GM18909 (cell line): ENCODE measurements around the gene PDK2.

ENCODE experiments used
- ATAC-seq: cut with Tn5 transposase; IDR thresholded peaks from one replicate; pipeline ENCODE4 v1.9.1; 2021; ENCODE audit warnings: mild to moderate bottlenecking; ENCODE audit not compliant: unreplicated experiment, poor library complexity

PDK2 gene

DNA sequence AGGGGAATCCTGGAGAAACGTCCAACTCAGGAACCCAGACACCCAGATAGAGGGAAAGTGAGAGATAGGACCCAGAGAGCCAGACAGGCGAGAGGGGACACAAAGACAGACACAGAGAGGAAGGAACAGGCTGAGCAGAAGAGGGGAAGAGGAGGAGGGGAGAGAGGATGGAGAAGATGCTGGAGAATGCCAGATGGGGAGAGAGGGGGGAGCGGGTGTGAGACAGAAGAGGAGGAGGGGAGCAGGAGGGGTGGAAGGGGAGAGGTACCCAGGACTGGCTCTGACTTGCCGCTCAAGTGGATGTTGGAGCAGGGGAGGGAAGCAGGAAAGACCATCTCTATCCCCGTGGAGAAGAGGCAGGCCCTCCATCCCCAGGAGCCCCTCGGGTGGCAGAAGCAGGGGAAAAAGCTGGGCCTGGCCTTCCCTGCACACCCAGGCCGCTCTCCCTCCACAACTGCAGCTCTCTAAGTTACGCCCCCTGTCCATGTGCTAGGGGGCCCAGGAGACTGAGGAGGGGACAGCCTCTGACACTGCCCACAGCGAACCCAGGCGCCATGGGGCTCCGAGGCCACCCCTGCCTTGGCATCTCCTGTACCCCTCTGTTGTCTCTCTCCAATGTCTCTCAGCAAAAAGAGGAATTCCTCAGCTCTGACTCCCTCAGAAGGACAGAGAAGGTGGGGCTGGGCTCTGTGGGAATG, 50.5 kb downstream of the PDK2 start:
- no peak for ATAC-seq

DNA sequence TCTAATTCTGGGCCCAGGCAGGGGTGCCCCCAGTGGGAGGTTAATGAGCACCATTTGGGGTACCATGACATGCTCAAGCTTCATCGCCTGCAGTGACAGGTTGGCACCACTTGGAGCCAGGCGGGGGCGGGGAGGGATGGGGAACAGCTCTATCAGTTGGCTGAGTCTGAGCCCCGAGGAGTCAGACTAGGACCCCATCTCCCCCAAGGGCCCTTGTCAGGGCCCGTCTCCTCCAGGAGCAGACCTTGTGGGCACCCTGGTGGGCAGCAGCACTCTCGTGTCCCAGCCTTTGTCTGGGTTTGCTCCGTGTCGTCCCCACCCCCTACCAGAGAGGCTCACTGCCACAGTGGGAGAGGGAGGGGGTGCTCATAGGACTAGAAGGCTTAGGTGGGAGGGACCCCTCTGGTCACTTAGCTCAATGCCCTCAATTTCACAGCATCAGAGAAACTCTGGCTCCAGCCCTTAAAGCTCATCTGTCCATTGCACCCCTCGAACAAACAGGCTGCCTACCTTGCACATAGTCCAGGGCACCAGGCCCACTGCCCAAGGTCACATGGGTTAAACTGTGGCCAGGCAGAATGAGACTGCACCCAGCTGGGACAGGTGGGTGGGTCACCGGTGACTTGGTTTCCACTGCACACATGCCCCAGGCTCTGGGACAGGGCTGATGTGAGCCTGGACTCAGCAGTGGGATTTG, 51.2 kb downstream of the PDK2 start:
- no peak for ATAC-seq

DNA sequence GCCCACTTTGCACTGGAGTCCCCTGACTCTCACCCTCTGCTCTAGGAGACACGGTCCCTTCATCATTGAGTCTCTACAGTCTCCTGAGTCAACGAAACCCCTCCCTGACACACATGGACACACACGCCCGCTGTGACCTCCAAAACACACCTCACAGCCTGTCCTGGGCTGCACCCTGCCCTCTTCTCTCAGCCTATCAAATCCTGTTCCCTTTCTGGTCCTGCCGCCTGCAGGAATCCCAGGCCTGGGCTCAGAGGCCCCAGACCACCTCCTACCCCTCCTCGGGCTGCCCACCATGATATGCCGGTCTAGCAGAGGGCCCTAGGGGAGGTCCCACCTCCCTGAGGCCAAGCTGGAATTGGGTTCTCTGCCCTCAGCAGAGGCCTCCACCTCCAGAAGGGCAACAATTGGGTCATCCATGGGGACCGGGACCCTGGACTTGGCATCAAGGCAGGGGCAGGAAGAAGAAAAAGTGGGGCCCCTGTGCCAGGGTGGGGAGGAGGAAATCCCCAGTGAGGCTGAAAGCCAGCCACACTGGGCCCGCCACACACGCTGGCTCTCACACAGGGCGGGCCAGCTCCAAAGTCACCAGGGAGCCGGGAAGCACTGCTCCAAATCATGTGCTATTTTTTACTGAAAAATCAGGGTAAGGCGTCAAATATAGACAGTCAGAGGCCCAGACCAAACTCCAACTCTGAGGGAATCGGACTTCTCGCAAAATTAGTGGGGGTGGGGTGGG, 51.9 kb downstream of the PDK2 start:
- ATAC-seq: no peak

DNA sequence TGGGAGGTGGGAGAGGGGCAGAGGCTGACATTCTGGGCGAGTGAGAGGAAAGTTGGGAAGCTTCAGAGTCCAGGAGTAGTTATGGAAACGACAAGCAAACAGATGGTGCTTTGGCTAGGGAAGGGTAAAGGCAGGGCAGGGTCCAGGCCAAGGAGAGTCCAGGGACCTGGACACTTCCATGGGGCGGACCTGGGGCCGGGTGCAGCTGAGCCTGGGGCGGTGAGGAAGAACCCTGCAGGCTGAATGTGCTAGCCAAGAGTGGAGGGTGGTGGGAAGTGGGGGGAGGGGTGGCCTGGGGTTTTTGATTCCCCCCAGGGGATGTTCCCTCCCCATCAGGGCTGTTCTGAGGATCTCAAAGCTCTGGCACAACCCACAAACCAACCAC, 52.7 kb downstream of the PDK2 start:
- ATAC-seq: no peak

DNA sequence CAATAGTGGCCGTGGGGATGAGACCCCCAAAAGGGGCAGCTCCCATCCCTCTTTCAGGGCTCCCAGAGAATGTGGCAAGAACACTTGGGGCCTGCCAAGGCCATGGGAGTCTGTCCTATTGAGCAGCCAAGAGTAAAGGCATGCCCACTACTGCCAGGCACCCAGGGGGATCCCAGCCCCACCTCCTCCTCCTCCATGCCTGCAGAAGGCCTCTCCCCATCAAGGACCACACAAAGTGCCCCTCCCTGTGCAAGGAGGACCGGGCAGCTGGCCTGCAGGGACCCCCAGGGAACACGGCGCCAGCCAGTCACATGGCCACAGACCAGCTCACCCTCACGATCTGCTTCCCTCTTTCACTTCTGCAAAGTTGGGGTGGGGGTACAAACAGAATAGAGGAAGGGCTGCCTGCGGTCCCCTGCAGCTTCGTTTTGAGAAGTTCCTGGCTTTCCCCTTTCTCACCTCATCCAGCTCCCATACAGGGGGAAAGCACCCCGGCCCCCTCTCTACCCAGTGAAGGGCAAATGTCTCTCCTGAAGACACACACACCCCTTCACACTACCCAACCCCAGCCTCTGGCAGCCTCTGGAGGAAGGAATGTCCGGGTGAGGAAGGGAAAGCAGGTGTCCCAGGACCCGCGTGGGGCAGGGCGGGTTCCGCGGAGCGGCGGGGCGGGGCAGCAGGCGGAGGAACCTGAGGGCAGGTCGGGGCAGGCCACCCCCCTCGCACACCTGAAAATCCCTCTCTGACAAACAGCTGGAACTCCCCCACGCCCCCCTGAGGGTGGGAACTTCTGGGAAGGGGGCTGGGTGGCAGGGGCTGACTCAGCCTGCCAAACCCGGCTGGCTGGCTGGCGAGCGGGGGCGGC, 53.3 kb downstream of the PDK2 start:
- peak; percentile 36 for ATAC-seq

DNA sequence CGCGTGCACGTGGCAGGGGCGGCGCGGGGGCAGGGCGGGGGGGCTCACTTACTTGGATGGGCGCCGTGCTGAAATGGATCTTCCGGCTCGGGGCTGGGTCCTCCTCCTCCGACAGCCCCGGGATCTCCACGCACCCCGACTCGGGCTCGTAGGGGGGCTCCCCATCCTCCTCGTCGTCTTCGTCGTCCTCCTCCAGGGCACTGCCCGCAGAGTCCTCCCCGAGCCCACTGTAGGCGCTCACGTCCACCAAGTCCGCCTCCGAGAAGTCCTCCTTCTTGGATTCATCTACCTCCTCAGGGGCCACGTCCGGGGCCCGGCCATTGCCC, 53.9 kb downstream of the PDK2 start:
- no peak for ATAC-seq

DNA sequence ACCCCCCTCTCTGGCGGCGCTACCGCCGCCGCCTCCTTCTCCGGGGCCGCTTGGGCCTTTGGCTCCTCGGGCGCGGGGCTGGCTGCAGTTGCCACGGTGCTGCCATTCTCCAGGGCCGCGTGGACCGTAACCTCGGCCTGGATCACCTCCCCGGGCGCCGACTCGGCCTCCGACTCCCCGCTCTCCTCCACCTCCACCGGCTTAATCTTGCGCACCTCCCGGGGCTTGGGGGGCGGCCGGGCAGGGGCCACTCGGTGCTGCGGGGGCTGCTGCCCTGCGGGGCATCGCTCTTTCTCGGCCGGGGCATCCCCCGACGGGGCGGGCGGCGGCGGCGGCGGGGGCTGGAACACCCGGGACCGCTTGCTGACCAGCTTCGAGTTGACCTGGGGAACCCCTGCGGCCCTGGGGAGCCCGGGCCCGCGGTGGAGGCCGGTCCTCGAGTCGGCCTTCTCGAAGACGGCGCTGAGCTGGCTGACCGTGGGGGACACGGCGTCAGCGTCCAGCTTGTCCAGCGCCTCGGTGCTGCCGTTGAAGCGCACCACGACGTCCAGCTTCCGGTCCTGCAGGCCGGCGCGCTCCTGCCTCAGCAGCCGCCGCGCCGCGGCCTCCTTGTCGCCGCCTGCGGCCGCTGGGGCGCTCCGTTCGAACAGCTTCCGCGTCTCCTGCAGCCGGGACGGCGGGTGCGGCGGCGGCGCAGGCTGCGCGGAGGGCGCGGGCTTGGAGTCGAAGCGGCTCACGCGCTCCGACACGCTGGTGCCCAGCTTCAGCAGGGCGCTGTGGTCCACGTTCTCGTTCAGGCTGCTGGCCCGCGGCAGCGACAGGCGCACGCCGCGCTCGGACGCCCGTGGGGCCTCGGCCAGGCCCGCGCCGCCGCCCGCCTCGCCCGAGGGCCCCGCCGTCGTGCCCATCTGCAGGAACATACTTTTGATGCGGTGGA, 54.5 kb downstream of the PDK2 start:
- ATAC-seq: no peak

DNA sequence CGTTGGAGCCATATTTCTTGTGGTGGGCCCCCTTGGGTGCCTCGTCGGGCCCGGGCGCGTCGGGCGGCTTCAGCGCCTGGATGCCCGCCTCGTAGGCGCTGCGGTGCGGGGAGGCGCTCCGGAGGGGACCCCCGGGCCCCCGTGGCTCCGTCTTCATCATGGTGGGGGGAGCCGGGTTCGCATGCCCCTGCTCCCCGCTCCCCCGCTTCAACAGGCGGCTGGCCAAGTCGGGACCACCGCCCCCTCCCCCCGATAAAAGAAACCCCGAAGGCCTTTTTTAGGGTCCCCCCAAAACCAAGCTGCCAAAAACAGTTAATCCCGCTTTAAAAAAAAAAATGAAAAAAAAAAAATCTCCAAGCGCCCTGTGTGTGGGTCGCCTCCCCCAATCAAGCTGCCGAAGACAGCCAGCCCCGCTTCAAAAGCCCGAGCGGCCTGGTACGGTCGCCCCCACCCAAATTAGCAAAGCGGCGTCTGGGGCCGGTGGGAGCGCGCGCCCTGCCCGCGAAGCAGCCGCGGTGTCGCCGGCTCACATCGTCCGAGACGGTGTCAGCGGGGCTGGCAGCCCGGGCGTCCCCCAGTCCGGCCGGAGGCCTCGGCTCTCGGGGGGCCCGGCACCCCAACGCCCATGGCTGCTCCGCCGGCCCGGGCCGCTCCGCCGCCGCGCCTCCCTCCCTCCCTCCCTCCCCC, 55.3 kb downstream of the PDK2 start, which contains the start of gene PPP1R9B:
Gene PPP1R9B (minus strand): TSS at position 324 of the 687 bp plus-strand sequence. CDS start 164 bp downstream, at position 160.
- ATAC-seq: no peak

DNA sequence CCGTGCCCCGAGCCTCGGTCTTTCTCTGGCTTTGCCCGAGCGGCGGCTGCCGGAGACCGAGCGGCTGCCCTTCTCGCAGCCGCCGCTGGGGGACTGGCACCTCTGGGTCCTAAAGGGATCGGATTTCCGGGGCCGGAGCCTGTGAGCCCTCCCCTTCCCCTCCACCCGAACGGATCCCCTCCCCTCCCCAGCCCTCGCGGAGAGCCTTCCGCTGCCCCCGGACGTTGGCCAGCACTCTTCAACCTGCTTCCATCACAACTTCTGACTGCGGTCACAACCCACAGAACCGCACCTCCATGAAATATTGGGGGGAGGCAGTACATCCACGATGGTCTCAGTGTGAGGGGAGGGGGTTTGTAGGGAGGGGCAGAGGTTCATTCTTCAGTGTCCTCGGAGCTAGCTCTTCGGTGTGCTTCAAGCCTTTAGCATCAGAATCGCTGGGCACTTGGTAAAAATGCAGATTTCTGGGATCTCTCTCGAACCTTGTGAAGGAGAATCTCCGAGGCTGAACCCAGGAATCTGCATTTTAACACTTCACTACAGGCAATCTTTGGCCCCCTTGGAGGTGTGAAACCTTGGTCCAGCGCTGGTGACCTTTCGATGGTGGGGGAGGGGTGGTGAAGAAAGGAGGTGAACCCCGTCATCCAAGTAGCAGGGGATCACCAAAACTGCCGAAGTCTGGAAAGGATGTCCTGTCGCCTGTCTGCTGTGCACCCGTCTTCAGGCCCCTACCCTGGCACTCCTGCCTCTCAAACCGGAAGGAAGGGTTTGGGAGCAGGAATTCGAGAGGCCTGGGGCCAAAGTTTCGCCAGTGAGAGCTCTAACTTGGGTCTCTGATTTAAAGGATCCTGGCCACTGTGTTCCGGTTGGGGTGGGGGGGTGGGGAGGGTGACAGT, 56.1 kb downstream of the PDK2 start:
- peak; percentile 39 for ATAC-seq

DNA sequence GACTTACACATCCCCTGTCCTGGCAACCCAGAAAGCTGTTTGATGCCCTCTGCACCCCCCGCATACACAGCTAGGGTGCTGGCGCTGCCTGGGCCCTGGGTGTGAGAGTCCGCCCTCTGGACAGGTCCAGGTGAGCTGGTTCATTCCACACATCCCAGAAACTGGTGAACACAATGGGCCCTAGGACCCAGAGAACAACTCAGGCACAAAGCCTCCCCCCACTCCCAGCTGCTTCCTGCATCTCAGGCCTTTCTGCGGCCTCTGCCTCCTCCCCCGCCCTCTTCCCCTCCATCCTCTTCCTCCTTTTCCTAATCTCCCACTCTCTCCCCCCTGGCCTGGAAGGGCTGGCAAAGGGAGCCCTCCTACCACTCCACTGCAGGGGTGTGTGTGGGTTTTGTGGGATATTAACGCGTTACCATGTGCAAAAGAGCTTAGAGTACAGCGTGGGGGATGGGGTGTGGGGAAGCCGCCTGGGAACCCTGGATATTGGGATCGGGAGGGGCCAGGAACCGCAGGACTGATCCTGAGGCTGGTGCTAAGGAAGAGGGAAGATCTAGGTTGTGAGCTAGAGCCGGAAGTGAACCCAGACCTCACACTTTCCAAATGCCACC, 56.9 kb downstream of the PDK2 start:
- peak; percentile 27 for ATAC-seq

DNA sequence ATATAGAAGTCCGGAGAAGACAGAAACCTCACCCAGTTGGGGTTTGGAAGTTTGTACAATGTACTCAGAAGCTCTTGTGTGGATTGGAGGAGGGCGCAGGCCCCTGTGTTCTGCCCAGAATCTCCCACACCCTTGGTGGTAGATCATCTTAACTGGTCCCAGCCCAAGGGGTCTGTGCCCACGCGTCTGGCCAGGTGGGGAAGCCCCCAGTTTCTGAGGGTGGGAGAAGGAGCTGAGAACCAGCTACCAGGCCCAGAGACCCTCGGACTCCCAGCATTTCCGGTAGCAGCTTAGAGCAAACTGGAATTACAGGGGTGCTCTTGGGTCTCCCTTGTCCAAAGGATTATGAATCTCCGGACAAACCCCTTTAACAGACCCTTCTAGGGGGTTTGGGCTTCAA, 57.6 kb downstream of the PDK2 start:
- no peak for ATAC-seq

DNA sequence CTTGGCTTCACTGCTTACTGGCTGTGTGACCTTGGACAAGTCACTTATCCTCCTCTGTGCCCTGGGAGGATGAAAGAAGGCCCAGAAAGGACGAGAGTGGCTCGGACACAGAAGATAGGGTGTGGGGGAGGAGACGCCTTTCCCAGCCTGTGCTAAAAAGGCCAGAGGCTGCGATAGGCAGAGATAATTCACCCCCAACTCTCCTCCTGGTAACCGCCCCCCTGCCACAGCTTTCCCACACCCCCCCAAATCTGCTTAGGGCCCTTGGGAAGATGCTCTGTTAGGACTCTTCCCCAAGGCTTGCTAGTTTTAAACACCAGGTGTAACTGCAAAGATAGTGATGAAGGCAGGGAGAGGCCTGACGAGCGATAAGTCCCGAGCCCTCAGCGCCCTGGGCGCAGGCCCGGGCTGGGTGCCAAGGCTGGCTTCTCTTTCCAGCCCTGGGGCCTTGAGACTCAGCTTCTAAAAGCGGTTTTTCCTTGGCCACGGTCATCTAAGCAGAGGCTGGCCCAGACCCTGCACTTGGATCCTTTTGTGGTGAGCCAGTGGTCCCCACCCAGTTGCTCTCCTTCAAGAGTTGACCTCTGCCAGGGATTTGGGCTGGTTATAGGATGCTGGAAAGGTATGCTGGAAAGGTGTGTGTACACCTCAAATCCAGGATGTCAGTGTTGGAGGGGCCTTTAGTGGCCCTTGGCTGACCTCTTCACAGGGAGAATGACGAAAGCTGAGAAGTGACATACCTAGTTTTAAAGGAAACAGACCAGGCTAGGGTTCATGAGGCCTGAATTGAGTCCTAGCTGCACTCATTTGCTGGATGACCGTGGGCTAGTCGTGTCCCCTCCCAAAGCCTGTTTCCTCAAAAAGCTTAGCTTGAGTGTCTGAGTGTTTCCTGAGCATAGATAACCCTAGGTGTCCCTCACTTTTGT, 58.8 kb downstream of the PDK2 start:
- ATAC-seq: no peak

DNA sequence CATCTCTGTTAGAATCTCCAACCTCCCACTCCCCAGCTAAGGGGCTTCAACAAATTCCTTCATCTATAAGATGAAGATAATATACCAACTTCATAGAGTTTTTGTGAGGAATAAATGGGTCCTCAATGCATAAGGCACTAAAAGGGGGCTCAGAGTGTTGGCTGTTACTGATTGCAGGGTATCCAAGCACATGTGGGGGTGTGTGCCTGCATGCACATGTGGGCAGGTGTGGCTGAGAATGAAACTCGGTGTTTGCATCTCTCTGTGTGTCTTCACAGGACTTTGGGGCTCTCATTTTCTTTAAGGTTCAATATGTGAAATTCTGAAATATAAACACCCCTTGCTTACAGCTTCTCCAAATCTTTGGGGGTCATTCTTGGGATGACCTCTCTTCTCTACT, 59.5 kb downstream of the PDK2 start:
- ATAC-seq: no peak

DNA sequence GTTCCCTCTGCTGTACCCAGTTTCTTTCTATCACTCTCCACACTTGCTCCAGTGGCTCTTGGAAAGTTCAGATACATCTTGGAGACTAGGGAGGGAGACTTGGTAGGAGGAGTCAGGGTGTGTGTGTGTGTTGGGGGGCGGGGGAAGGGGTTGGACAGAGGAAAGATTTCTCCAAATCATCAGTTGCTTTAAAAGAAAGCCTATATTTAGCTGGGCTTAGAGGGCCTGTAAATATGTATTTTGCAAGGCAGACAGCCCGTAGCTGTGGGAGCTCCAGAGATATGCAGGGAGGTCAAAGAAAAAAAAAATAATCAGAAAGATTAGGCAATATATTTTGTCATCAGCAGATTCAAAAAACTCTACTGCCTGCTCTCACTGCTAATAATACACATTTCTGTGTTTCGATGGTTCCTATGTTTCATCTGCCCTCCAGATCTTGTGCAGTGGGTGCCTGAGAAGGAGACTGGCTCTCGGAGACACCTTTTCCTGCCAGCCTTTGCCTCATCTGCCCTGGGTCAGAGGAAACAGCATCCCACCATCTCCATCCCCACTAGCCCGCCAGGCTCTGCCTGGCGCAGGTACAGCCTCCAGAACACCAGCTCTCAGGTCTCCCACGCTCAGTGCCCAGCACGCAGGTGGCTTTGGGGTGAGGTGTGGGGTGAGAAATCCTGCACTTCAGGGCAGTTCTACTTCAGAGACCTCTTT, 60.1 kb downstream of the PDK2 start:
- no peak for ATAC-seq

DNA sequence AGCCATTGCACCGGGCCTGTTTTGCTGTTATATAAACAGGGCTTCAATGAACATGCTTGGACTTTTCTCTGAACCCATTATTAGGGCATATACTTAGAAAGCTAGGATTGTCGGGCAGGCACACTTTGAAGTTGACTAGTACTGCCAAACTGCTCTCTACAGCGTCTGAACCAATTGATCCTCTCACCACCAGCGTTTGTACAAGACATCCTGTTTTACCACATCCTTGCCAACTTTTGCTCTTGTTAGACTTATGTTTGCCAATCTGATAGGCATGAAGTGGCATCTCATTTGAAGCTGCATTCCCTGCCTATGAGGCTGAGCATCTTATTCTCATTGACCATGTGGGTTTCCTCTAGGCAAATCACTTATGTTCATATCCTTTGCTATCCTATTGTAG, 62.7 kb downstream of the PDK2 start:
- no peak for ATAC-seq
